B cell (primary cell): ENCODE data around the gene RPL27. TPM values are rescaled to one million over a fixed set of nuclear protein-coding genes. Genes with fewer than 3 reads are reported as not detected.

ENCODE experiments used
- ATAC-seq: fragments of 200-7000 bp; cut with Tn5 transposase; one replicate; pipeline ENCODE4 v1.10.0; 2021; ENCODE audit warnings: low read depth, mild to moderate bottlenecking, moderate number of reproducible peaks, moderate library complexity
- CTCF ChIA-PET: fragments of 350-600 bp; sonication (Branson Sonifier 250); formaldehyde crosslinking; loops from one replicate; lab custom pipeline; 2021; ENCODE audit warnings: antibody characterized with exemption, inconsistent platforms; lab: Charles Lee
- POLR2A ChIA-PET: fragments of 350-600 bp; sonication (Branson Sonifier 250); formaldehyde crosslinking; loops from one replicate; lab custom pipeline; 2021; ENCODE audit warnings: antibody characterized with exemption; lab: Charles Lee
- DNase-seq: peaks from one replicate; pipeline ENCODE4 v3.0.0; 2013
- H2AFZ ChIP-seq: 2 replicates; pipeline ENCODE4 v1.6.1; 2012; ENCODE audit warnings: mild to moderate bottlenecking, low read depth, low read length; ENCODE audit not compliant: insufficient read depth, poor library complexity, severe bottlenecking
- H3K27ac ChIP-seq, 2 donors: 1 replicate in 1 of 2; 2 replicates in 1 of 2; pipeline ENCODE4 v1.5.1; 2012 to 2013; ENCODE audit warnings: low read length in 2 of 2, mild to moderate bottlenecking in 2 of 2, moderate library complexity in 1 of 2
- H3K27me3 ChIP-seq, 4 experiments: fragments of 200-600 bp in 1 of 4; sonication (generic) in 1 of 4; replicated peaks in 1 of 4; 1 replicate in 2 of 4; 2 replicates in 2 of 4; pipeline versions ENCODE4 v1.6.1 to v1.7.0; 2013 to 2016; ENCODE audit warnings: low read length in 3 of 4, mild to moderate bottlenecking in 2 of 4, mixed read lengths in 1 of 4, moderate library complexity in 1 of 4; ENCODE audit not compliant: insufficient read depth in 4 of 4, control insufficient read depth in 3 of 4; ENCODE audit errors: control extremely low read depth in 1 of 4
- H3K36me3 ChIP-seq, 2 experiments: replicated peaks in 1 of 2; 1 replicate in 1 of 2; 2 replicates in 1 of 2; pipeline versions ENCODE4 v1.6.1 to v1.7.1; 2013; ENCODE audit warnings: low read length in 1 of 2; ENCODE audit not compliant: insufficient read depth in 2 of 2, control insufficient read depth in 1 of 2; ENCODE audit errors: control extremely low read depth in 1 of 2, extremely low read depth in 1 of 2
- H3K4me1 ChIP-seq, 2 donors: fragments of 200-600 bp in 1 of 2; sonication (generic) in 1 of 2; 1 replicate in 1 of 2; 2 replicates in 1 of 2; pipeline versions ENCODE4 v1.5.1 to v1.6.1; 2013 to 2017; ENCODE audit warnings: low read length in 2 of 2; ENCODE audit not compliant: control insufficient read depth in 2 of 2, insufficient read depth in 2 of 2
- H3K4me2 ChIP-seq: replicated peaks from 2 replicates; pipeline ENCODE3; 2012; ENCODE audit warnings: mild to moderate bottlenecking, low read depth, low read length; ENCODE audit not compliant: poor library complexity, severe bottlenecking
- H3K4me3 ChIP-seq, 5 experiments: fragments of 200-600 bp in 1 of 5; sonication (generic) in 1 of 5; 1 replicate in 3 of 5; 2 replicates in 2 of 5; pipeline versions ENCODE4 v1.5.1 to v1.7.0; 2011 to 2016; ENCODE audit warnings: low read length in 4 of 5, mild to moderate bottlenecking in 4 of 5, low read depth in 2 of 5, control low read depth in 1 of 5, moderate library complexity in 1 of 5; ENCODE audit not compliant: insufficient read depth in 1 of 5; ENCODE audit errors: control extremely low read depth in 1 of 5, extremely low read depth in 1 of 5
- H3K79me2 ChIP-seq: fragments of 200-600 bp; sonication (generic); one replicate; pipeline ENCODE4 v1.6.0; 2016; ENCODE audit warnings: low read length; ENCODE audit not compliant: control insufficient read depth, insufficient read depth
- H3K9ac ChIP-seq: fragments of 200-600 bp; sonication (generic); 2 replicates; pipeline ENCODE4 v1.6.1; 2017; ENCODE audit warnings: mild to moderate bottlenecking, low read length, moderate library complexity
- H3K9me3 ChIP-seq, 3 donors: one replicate each; pipeline versions ENCODE4 v1.6.1 to v1.7.1; 2013; ENCODE audit warnings: low read length in 2 of 3; ENCODE audit not compliant: control insufficient read depth in 2 of 3, insufficient read depth in 1 of 3; ENCODE audit errors: control extremely low read depth in 1 of 3
- H4K20me1 ChIP-seq: 2 replicates; pipeline ENCODE4 v1.6.0; 2012; ENCODE audit warnings: mild to moderate bottlenecking, low read length; ENCODE audit not compliant: insufficient read depth, control insufficient read depth, poor library complexity, severe bottlenecking
- H3K27ac Mint-ChIP-seq: one replicate; pipeline ENCODE4 v1.8.0; 2021; ENCODE audit warnings: mixed read lengths
- H3K27me3 Mint-ChIP-seq: one replicate; pipeline ENCODE4 v1.8.0; 2021; ENCODE audit warnings: mixed read lengths
- H3K4me1 Mint-ChIP-seq: one replicate; pipeline ENCODE4 v1.8.0; 2021; ENCODE audit warnings: mixed read lengths
- H3K4me3 Mint-ChIP-seq: one replicate; pipeline ENCODE4 v1.8.0; 2021; ENCODE audit warnings: mixed read lengths
- H3K9me3 Mint-ChIP-seq: one replicate; pipeline ENCODE4 v1.8.0; 2022; ENCODE audit warnings: mixed read lengths; ENCODE audit not compliant: insufficient read depth
- EZH2 ChIP-seq: IDR thresholded peaks from 2 replicates; pipeline ENCODE4 v1.6.1; 2012; ENCODE audit warnings: borderline replicate concordance, low read depth, mild to moderate bottlenecking, moderate library complexity, low read length; ENCODE audit not compliant: insufficient read depth, poor library complexity, severe bottlenecking
- WGBS: methylation state at CpG from one replicate; pipeline ENCODE4 v1.1.5; 2013; ENCODE audit warnings: missing lambda C conversion rate; ENCODE audit not compliant: insufficient coverage; 5-methylcytosine and 5-hydroxymethylcytosine counted together
- intact Hi-C: fragments of 100-400 bp; cut with micrococcal nuclease; formaldehyde crosslinking; loops from one replicate; pipeline ENCODE4 v1.10.0; 2022
- polyA plus RNA-seq: library from polyadenylated mRNA; depleted of rRNA; stranded (reverse); fragments of >200 nt; gene quantifications from 2 replicates; pipeline ENCODE4 v1.2.3, GENCODE V29; 2012
- total RNA-seq, 2 donors: library from RNA; stranded (reverse); fragments of 120-200 nt in 1 of 2; gene quantifications; 1 replicate in 1 of 2; 2 replicates in 1 of 2; pipeline versions ENCODE4 v1.2.3 to v1.2.4, GENCODE V29; 2013 to 2022
- TF ChIP-seq, protein P1 (sequence below): fragments of 200-600 bp; IDR thresholded peaks from one replicate; pipeline ENCODE4 v1.8.0; 2022; ENCODE audit warnings: antibody characterized with exemption, mild to moderate bottlenecking

The RPL27 gene
- total and polyA plus RNA-seq, 2 donors (not counting 1 experiment from before 2014, with no cell fraction given), result 1,087 to 3,493 TPM

DNA sequence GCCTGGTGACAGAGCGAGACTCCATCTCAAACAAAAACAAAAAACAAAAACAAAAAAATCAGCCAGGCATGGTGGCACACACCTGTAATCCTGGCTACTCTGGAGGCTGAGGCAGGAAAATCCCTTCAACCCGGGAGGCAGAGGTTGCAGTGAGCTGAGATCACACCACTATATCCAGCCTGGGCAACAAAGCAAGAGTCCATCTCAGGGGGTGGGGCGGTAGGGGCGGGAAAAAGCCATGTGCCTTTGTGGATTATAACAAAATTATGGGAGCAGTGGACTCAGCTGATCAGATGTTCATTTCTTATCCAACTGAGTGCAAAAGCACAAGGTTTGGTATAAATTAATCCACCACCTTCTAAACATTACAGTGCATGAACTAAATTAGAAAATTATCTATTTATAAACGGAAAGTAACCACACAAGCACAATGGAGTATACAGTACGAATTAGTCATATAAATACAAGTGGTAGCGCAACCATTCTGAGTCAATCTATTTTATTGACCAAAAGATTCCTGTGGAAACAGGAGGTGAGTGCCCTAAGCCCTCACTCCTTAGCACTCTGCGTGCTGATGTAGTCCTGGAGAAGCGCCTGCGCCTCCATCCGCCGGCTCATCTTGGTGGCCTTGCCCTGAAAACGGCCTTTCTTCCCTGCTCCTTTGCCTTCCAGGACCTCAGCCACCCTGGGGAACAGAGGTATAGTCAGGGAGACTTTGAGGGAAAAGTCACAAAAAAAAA is 48.0 kb upstream of the RPL27 start:
- 90% methylated on average over 2 of the region's 13 CpGs for WGBS
- H3K27me3 Mint-ChIP-seq, result no peaks in the 10 kb centered on the region
- no peak overlapping the region for H3K9ac ChIP-seq
- H3K27me3 ChIP-seq, result no peaks in the 10 kb centered on the region
- H2AFZ ChIP-seq, result no peak overlapping the region
- H3K4me1 ChIP-seq, result no peaks in the 10 kb centered on the region
- ATAC-seq, result no peak
- ChIA-PET POLR2A (no interaction called here), CTCF (no interaction called here)
- no peak for TF ChIP-seq EZH2
- TF ChIP-seq, protein P1, sequence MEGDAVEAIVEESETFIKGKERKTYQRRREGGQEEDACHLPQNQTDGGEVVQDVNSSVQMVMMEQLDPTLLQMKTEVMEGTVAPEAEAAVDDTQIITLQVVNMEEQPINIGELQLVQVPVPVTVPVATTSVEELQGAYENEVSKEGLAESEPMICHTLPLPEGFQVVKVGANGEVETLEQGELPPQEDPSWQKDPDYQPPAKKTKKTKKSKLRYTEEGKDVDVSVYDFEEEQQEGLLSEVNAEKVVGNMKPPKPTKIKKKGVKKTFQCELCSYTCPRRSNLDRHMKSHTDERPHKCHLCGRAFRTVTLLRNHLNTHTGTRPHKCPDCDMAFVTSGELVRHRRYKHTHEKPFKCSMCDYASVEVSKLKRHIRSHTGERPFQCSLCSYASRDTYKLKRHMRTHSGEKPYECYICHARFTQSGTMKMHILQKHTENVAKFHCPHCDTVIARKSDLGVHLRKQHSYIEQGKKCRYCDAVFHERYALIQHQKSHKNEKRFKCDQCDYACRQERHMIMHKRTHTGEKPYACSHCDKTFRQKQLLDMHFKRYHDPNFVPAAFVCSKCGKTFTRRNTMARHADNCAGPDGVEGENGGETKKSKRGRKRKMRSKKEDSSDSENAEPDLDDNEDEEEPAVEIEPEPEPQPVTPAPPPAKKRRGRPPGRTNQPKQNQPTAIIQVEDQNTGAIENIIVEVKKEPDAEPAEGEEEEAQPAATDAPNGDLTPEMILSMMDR, result no peak
- H3K4me3 Mint-ChIP-seq, result no peak overlapping the region
- no peak for DNase-seq
- H3K9me3 ChIP-seq, result no peaks in the 10 kb centered on the region
- H3K27ac Mint-ChIP-seq, result peak overlapping the region; percentile 27
- H3K4me3 ChIP-seq, result no peak overlapping the region
- H4K20me1 ChIP-seq, result no peaks in the 10 kb centered on the region
- H3K9me3 Mint-ChIP-seq, result no peaks in the 10 kb centered on the region
- intact Hi-C loops, result no loop called here
- H3K4me2 ChIP-seq, result no peak overlapping the region
- H3K36me3 ChIP-seq, result peaks cover 0 to 44% of the 10 kb centered on the region in 2 experiments
- H3K27ac ChIP-seq, result no peak overlapping the region
- no peaks in the 10 kb centered on the region for H3K79me2 ChIP-seq
- H3K4me1 Mint-ChIP-seq, result no peaks in the 10 kb centered on the region

DNA sequence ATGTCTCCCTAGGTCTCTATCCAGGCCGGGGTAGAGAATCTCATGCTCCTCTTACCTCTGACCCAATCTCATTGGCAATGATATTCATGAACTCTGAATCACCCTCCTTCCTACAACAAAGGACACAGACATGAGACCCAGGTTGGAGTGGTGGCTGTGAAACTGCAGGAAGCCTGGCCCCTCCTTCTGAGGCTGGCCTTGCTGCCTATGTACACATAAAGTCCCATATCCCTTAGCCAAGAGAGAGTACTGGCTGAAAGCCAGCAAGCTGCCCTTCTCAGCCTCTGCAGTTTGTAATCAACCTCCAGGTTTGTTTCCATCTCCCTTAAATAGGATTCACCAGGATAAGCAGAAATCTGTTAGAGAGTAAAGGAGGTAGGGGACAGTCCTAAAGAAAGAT is 44.5 kb upstream of the RPL27 start:
- ATAC-seq, result no peak
- no peak overlapping the region for H3K9ac ChIP-seq
- H3K79me2 ChIP-seq, result no peaks in the 10 kb centered on the region
- H4K20me1 ChIP-seq, result no peaks in the 10 kb centered on the region
- H3K27me3 ChIP-seq, result no peaks in the 10 kb centered on the region
- ChIA-PET CTCF (no interaction called here), POLR2A (no interaction called here)
- no peak overlapping the region for H3K4me2 ChIP-seq
- intact Hi-C loops, result no loop called here
- DNase-seq, result no peak
- Mint-ChIP-seq H3K9me3 (no peaks in the 10 kb centered on the region), H3K27ac (peak overlapping the region; percentile 20), H3K4me1 (no peaks in the 10 kb centered on the region), H3K27me3 (no peaks in the 10 kb centered on the region), H3K4me3 (no peak overlapping the region)
- H2AFZ ChIP-seq, result no peak overlapping the region
- no CpG with 5 or more reads among the region's 1 CpG for WGBS
- H3K9me3 ChIP-seq, result no peaks in the 10 kb centered on the region
- H3K4me3 ChIP-seq, result no peak overlapping the region
- H3K36me3 ChIP-seq, result peaks cover 2 to 67% of the 10 kb centered on the region in 2 experiments
- no peak overlapping the region for H3K27ac ChIP-seq
- TF ChIP-seq, protein P1, result no peak
- TF ChIP-seq EZH2, result no peak
- no peaks in the 10 kb centered on the region for H3K4me1 ChIP-seq
